IgD-negative memory B cell (primary cell): ENCODE results near the gene TSTD1. TPM values are rescaled to one million over a fixed set of nuclear protein-coding genes. Genes with fewer than 3 reads are reported as not detected.
"Not testable (repeated sequence)": the region's sequence is repeated elsewhere in the genome, so short reads cannot be mapped to it uniquely, and the experiment has no call there.

ENCODE experiments used
- H3K27ac Mint-ChIP-seq, 3 donors: one replicate each; pipeline ENCODE4 v1.8.0; 2020 to 2022; ENCODE audit warnings: mild to moderate bottlenecking in 3 of 3, mixed read lengths in 3 of 3, moderate library complexity in 1 of 3
- H3K27me3 Mint-ChIP-seq: one replicate; pipeline ENCODE4 v1.8.0; 2021; ENCODE audit warnings: mixed read lengths
- H3K36me3 Mint-ChIP-seq: one replicate; pipeline ENCODE4 v1.8.0; 2020; ENCODE audit warnings: mild to moderate bottlenecking, mixed read lengths
- H3K4me1 Mint-ChIP-seq, 3 donors: one replicate each; pipeline ENCODE4 v1.8.0; 2020 to 2022; ENCODE audit warnings: mixed read lengths in 3 of 3, mild to moderate bottlenecking in 1 of 3
- H3K4me3 Mint-ChIP-seq, 4 donors: one replicate each; pipeline ENCODE4 v1.8.0; 2020 to 2022; ENCODE audit warnings: mild to moderate bottlenecking in 4 of 4, mixed read lengths in 4 of 4, moderate library complexity in 3 of 4
- H3K9me3 Mint-ChIP-seq, 3 donors: one replicate each; pipeline ENCODE4 v1.8.0; 2020 to 2021; ENCODE audit warnings: mixed read lengths in 3 of 3, mild to moderate bottlenecking in 1 of 3
- polyA plus RNA-seq: library from polyadenylated mRNA; unstranded; fragments of 300-500 nt; fragmentation: Illumina TruSeq; gene quantifications from one replicate; pipeline ENCODE4 v1.2.3, GENCODE V29; 2021

TSTD1 gene
- polyA plus RNA-seq, 1 donor from 2014 or later = 349 TPM

- H3K9me3 Mint-ChIP-seq = no peaks in the 10 kb centered on the region
- H3K27ac Mint-ChIP-seq = peak overlapping the region in 1 of 3 donors; percentile 34
- H3K4me1 Mint-ChIP-seq = peaks cover 12 to 15% (median 15%) of the 10 kb centered on the region in 3 donors
- H3K27me3 Mint-ChIP-seq = no peaks in the 10 kb centered on the region
- no peak overlapping the region for H3K4me3 Mint-ChIP-seq
- H3K36me3 Mint-ChIP-seq = no peaks in the 10 kb centered on the region
Measured at GRCh38 chr1:161073474-161074121, 34.8 kb upstream of the TSTD1 start.

- Mint-ChIP-seq H3K27me3 (no peaks in the 10 kb centered on the region), H3K36me3 (no peaks in the 10 kb centered on the region), H3K4me1 (peaks cover 16 to 20% (median 18%) of the 10 kb centered on the region in 3 donors), H3K27ac (no peak overlapping the region), H3K9me3 (no peaks in the 10 kb centered on the region), H3K4me3 (peak overlapping the region in 1 of 4 donors; percentile 30)
Measured at GRCh38 chr1:161072751-161073449, 34.1 kb upstream of the TSTD1 start.

GRCh38 chr1:161071886-161072371 lies 33.2 kb upstream of the TSTD1 start:
- Mint-ChIP-seq H3K36me3 (peaks cover 1% of the 10 kb centered on the region), H3K27me3 (no peaks in the 10 kb centered on the region), H3K9me3 (no peaks in the 10 kb centered on the region), H3K4me1 (peaks cover 19 to 28% (median 27%) of the 10 kb centered on the region in 3 donors), H3K27ac (peak overlapping the region in 1 of 3 donors; percentile 98), H3K4me3 (peak overlapping the region in 1 of 4 donors; percentile 69)

- peaks cover 5% of the 10 kb centered on the region for H3K36me3 Mint-ChIP-seq
- no peak overlapping the region for H3K4me3 Mint-ChIP-seq
- no peaks in the 10 kb centered on the region for H3K27me3 Mint-ChIP-seq
- H3K9me3 Mint-ChIP-seq = no peaks in the 10 kb centered on the region
- H3K4me1 Mint-ChIP-seq = peaks cover 24 to 34% (median 34%) of the 10 kb centered on the region in 3 donors
- peak overlapping the region; percentile 97 to 100 (median 98) for H3K27ac Mint-ChIP-seq
Measured at GRCh38 chr1:161070761-161071160, 32.0 kb upstream of the TSTD1 start.

DNA sequence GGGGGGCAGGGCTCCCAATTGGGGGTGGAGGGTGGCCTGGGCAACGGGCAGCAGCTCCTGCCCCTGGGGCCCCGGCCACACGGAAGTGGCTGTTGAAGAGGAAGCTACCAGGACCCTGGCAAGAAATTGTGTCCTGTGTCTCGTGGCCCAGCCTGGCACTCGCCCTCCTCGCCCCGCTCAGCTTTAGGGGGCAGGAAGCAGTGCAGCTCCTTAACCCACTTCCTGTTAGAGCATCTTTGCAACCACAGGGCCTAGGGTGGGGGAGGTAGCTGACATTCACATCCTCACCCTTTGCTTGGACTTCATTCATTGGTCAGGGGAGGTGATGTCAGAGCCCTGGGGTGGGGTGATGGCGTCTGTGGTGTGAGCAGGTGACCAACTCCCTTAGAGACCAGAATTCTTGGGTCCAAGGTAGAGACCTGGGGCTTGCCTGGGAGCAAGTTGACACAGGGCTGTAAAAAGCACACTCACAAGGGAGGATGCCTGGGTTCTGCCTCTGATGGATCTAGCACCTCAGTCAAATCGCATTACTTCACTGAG lies 31.0 kb upstream of the TSTD1 start, which contains the start of gene ARHGAP30:
Gene ARHGAP30, minus strand, starts transcription at position 161 of the 540 bp plus-strand sequence. CDS start 267 bp downstream, outside the sequence.
- peaks cover 5% of the 10 kb centered on the region for H3K36me3 Mint-ChIP-seq
- H3K4me3 Mint-ChIP-seq = peak within 1 kb of the TSS; percentile 97 to 98 (median 98)
- peaks cover 24 to 36% (median 34%) of the 10 kb centered on the region in 3 donors for H3K4me1 Mint-ChIP-seq
- peak within 1 kb of the TSS; percentile 97 to 100 (median 98) for H3K27ac Mint-ChIP-seq
- no peaks in the 10 kb centered on the region for H3K9me3 Mint-ChIP-seq
- no peaks in the 10 kb centered on the region for H3K27me3 Mint-ChIP-seq

DNA sequence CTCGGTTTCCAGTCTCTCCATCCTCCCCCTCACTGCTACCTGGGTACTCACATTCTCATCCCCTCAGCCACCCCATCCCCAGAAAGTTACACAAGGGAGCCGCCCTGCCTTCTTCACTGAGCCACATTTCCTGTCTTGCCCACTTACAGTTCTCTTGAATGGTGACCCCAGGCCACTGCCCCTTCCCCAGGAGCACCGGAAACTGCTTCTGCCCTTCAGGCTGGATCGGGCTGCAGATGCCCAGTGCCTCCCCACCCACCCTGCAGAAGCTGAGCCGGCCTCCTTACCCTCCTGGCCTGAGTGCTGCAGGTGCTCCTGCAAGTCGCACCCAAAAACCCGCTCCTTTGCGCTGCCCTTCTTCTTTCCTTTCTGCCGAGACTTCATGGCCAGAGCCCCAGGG lies 30.5 kb upstream of the TSTD1 start:
- Mint-ChIP-seq H3K27ac (peak overlapping the region; percentile 97 to 100 (median 98)), H3K4me3 (peak overlapping the region; percentile 97 to 98 (median 98)), H3K27me3 (no peaks in the 10 kb centered on the region), H3K36me3 (peaks cover 5% of the 10 kb centered on the region), H3K9me3 (no peaks in the 10 kb centered on the region), H3K4me1 (peaks cover 27 to 40% (median 39%) of the 10 kb centered on the region in 3 donors)

- Mint-ChIP-seq H3K4me3 (peak overlapping the region; percentile 97 to 98 (median 98)), H3K9me3 (no peaks in the 10 kb centered on the region), H3K27me3 (no peaks in the 10 kb centered on the region), H3K4me1 (peaks cover 31 to 46% (median 43%) of the 10 kb centered on the region in 3 donors), H3K27ac (peak overlapping the region; percentile 97 to 100 (median 98)), H3K36me3 (peaks cover 5% of the 10 kb centered on the region)
Measured at GRCh38 chr1:161068306-161069234, 29.8 kb upstream of the TSTD1 start.

DNA sequence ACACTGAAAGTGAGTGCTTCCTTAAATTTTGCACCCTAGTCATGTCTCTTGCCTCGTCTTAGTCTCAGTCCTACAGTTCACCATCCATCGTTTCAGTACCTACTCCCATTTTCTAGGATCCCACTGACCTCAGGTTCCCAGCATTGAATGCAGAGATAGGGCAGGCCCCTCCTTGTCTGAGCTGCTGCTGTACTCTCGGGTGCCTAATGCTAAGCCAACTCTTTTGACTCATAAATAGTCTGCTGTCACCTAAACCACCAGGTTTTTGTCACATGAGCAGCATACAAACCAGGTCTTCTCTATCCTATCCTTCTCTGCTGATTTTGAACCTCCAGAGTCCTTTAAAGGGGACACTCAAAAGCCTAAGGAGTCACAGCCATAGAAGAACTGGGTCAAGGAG lies 27.9 kb upstream of the TSTD1 start:
- no peaks in the 10 kb centered on the region for H3K9me3 Mint-ChIP-seq
- no peaks in the 10 kb centered on the region for H3K27me3 Mint-ChIP-seq
- H3K27ac Mint-ChIP-seq = peak overlapping the region; percentile 97 to 100 (median 98)
- peaks cover 41 to 50% (median 47%) of the 10 kb centered on the region in 3 donors for H3K4me1 Mint-ChIP-seq
- peak overlapping the region; percentile 87 to 98 (median 98) for H3K4me3 Mint-ChIP-seq
- H3K36me3 Mint-ChIP-seq = peaks cover 5% of the 10 kb centered on the region

DNA sequence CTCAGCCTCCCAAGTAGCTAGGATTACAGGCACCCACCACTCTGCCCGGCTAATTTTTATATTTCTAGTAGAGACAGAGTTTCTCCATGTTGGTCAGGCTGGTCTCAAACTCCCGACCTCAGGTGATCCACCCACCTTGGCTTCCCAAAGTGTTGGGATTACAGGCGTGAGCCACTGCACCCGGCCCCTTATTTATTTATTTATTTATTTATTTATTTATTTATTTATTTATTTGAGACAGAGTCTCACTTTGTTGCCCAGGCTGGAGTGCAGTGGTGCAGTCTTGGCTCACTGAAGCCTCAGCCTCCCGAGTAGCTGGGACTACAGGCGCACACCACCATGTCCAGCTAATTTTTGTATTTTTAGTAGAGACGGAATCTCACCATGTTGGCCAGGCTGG lies 26.9 kb upstream of the TSTD1 start:
- Mint-ChIP-seq H3K4me1 (peaks cover 36 to 48% (median 46%) of the 10 kb centered on the region in 3 donors), H3K4me3 (peak overlapping the region in 3 of 4 donors; percentile 57 to 98 (median 60)), H3K27ac (peak overlapping the region in 2 of 3 donors; percentile 25 to 100)
- not testable (repeated sequence) for H3K36me3 Mint-ChIP-seq, H3K9me3 Mint-ChIP-seq, H3K27me3 Mint-ChIP-seq

DNA sequence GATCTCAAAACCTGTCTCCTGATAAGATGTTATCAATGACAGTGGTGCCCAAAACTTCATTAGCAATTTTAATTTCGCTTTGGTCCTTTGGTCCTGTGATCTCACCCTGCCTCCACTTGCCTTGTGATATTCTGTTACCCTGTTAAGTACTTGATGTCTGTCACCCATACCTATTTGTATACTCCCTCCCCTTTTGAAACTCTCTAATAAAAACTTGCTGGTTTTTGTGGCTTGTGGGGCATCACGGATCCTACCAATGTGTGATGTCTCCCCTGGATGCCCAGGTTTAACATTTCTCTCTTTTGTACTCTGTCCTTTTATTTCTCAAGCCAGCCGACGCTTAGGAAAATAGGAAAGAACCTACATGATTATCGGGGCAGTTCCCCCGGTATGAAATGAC lies 25.2 kb upstream of the TSTD1 start:
- H3K36me3 Mint-ChIP-seq, H3K9me3 Mint-ChIP-seq, H3K27me3 Mint-ChIP-seq: not testable (repeated sequence)
- Mint-ChIP-seq H3K27ac (peak overlapping the region; percentile 60 to 86 (median 78)), H3K4me3 (peak overlapping the region in 3 of 4 donors; percentile 72 to 84 (median 75)), H3K4me1 (peaks cover 29 to 47% (median 46%) of the 10 kb centered on the region in 3 donors)

DNA sequence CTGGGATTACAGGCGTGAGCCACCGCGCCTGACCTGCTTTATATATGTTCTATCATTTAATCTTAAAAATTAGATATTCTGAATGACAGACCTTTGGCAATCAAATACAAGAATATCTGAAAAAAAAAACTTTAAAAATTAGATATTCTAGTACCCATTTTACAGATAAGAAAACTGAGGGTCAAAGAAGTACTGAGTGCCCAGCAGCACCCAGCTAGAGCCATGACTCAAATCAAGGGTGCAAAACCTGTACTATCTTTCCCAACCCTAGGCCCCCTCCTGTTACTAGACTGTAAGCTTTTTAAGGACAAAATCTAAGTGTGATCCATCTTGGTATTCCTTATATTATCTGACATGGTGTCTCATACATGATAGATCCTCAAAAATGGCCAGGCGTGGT lies 22.7 kb upstream of the TSTD1 start:
- H3K9me3 Mint-ChIP-seq = no peaks in the 10 kb centered on the region
- peaks cover 2% of the 10 kb centered on the region for H3K36me3 Mint-ChIP-seq
- H3K27me3 Mint-ChIP-seq = no peaks in the 10 kb centered on the region
- H3K4me3 Mint-ChIP-seq = peak overlapping the region in 1 of 4 donors; percentile 58
- H3K27ac Mint-ChIP-seq = no peak overlapping the region
- peaks cover 20 to 34% (median 30%) of the 10 kb centered on the region in 3 donors for H3K4me1 Mint-ChIP-seq

DNA sequence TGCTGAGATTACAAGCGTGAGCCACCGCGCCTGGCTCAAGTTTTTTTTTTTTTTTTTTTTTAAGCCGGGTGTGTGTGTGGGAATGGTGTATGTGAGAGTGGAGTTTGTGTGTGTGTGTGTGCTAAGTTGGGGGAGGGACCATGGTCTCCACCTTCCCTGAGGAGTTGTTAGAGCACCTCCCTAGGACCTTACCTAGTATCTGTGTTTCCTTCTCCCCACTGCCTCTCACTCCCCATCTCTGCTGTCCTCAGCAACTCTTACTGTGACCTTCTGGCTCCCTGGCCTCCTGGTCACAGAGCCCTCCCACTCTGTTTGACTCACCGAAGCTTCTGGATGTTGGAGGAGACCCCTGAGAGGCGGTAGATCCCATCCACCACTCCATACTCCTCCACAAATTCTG lies 20.5 kb upstream of the TSTD1 start:
- H3K4me3 Mint-ChIP-seq = no peak overlapping the region
- H3K9me3 Mint-ChIP-seq = no peaks in the 10 kb centered on the region
- H3K27ac Mint-ChIP-seq = peak overlapping the region in 2 of 3 donors; percentile 76 to 85
- peaks cover 2% of the 10 kb centered on the region for H3K36me3 Mint-ChIP-seq
- no peaks in the 10 kb centered on the region for H3K27me3 Mint-ChIP-seq
- H3K4me1 Mint-ChIP-seq = peaks cover 20 to 29% (median 22%) of the 10 kb centered on the region in 3 donors

GRCh38 chr1:161054805-161055204 lies 16.0 kb upstream of the TSTD1 start:
- H3K9me3 Mint-ChIP-seq = no peaks in the 10 kb centered on the region
- peaks cover 6% of the 10 kb centered on the region for H3K36me3 Mint-ChIP-seq
- no peak overlapping the region for H3K4me3 Mint-ChIP-seq
- H3K27me3 Mint-ChIP-seq = no peaks in the 10 kb centered on the region
- H3K4me1 Mint-ChIP-seq = peaks cover 6 to 14% (median 10%) of the 10 kb centered on the region in 3 donors
- no peak overlapping the region for H3K27ac Mint-ChIP-seq

DNA sequence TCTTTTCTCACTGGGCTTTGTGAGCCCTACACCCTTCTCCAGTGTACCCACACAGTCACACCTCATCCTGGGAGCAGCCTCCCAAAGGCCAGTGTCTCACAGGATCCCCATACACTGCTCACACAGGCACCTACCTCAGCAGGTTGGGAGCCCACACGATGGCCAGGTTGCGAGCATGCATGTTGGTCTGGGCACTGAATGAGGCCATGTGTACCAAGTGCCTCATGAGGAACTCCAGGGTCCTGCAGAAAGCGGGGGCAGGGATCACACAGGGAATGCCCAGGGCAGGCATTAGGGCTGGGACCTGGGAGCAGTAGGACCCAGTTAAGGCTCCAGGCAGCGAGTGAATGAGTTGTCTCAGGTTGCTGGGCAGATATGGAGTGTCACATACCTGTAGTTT lies 15.5 kb upstream of the TSTD1 start:
- Mint-ChIP-seq H3K27me3 (no peaks in the 10 kb centered on the region), H3K36me3 (peaks cover 8% of the 10 kb centered on the region), H3K9me3 (no peaks in the 10 kb centered on the region), H3K27ac (no peak overlapping the region), H3K4me3 (no peak overlapping the region), H3K4me1 (peaks cover under 1 to 10% (median 9%) of the 10 kb centered on the region in 3 donors)
